ENCODE results near the gene PIGA.

DNA sequence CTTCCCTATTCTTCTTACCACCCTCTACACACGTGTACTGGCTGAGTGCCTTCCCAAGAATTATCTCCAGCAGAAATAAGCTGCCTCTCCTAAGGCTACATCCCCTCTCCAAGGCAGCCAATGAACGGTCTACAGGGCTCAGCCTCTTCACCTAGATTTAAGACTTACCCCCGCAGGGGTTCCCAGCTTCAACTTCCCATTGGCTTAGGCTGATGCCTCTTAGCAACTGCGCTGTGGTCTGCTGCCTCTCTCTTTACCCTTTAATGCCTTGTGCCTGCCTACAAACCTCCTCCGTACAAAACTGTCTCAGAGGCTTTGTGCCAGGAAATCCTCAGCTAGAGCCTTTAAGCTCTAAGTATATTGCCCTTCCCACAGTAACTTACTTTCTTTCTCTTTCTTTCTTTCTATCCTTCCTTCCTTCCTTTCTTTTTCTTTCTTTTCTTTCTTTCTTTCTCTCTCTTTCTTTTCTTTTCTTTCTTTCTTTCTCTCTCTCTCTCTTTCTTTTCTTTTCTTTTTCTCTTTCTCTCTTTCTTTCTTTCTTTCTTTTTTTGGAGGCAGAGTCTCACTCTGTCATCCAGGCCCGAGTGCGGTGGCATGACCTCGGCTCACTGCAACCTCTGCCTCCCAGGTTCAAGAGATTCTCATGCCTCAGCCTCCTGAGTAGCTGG is 15.1 kb upstream of the PIGA start:
- TF ChIP-seq, protein P1, sequence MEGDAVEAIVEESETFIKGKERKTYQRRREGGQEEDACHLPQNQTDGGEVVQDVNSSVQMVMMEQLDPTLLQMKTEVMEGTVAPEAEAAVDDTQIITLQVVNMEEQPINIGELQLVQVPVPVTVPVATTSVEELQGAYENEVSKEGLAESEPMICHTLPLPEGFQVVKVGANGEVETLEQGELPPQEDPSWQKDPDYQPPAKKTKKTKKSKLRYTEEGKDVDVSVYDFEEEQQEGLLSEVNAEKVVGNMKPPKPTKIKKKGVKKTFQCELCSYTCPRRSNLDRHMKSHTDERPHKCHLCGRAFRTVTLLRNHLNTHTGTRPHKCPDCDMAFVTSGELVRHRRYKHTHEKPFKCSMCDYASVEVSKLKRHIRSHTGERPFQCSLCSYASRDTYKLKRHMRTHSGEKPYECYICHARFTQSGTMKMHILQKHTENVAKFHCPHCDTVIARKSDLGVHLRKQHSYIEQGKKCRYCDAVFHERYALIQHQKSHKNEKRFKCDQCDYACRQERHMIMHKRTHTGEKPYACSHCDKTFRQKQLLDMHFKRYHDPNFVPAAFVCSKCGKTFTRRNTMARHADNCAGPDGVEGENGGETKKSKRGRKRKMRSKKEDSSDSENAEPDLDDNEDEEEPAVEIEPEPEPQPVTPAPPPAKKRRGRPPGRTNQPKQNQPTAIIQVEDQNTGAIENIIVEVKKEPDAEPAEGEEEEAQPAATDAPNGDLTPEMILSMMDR (IDR thresholded peaks at IDR 0.05; ENCODE audit: insufficient read depth, low read depth, low read length), result no peak
- no peak for TF ChIP-seq EZH2 (IDR thresholded peaks at IDR 0.05; ENCODE audit: insufficient read depth, low read length)
